ENCODE measurements around the gene LAMTOR4.
A peak's percentile ranks its signal among the peaks of the same experiment; 100 is the strongest.
"Not testable (repeated sequence)": the region's sequence is repeated elsewhere in the genome, so short reads cannot be mapped to it uniquely, and the experiment has no call there.

LAMTOR4 gene

GRCh38 chr7:100127866-100128636 lies 20.7 kb upstream of the LAMTOR4 start:
- peaks cover 19% of the 10 kb centered on the region for H3K27me3 Mint-ChIP-seq
- no peaks in the 10 kb centered on the region for H3K9me3 Mint-ChIP-seq
- H3K36me3 Mint-ChIP-seq (ENCODE audit: low read depth), result peaks cover 13% of the 10 kb centered on the region
- peak overlapping the region; percentile 98 for H3K4me3 Mint-ChIP-seq
- peaks cover 45% of the 10 kb centered on the region for H3K4me1 Mint-ChIP-seq (ENCODE audit: low read depth)
- H3K27ac Mint-ChIP-seq, result peak overlapping the region; percentile 99
- intact Hi-C loops (cut with micrococcal nuclease), result loop anchor here (1.0 to 2.0 kb wide), 3 partner anchors 9 to 47 kb away; partner anchors contain the start of genes AP4M1, CNPY4, MCM7 and TAF6

DNA sequence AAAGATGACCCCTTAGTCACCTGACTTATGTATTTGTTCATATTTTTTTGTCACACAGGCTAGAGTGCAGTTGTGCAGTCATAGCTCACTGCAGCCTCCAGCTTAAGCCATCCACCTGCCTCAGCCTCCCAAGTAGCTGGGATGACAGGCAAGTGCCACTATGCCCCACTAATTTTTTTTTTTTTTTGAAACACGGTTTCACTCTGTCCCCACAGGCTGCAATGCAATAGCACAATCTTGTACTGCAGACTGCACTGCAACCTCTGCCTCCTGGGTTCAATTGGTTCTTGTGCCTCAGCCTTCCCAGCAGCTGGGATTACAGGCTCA lies 20.1 kb upstream of the LAMTOR4 start:
- Mint-ChIP-seq H3K4me3 (no peak overlapping the region), H3K36me3 (ENCODE audit: low read depth) (peaks cover 11% of the 10 kb centered on the region), H3K27me3 (peaks cover 19% of the 10 kb centered on the region), H3K4me1 (ENCODE audit: low read depth) (peaks cover 45% of the 10 kb centered on the region), H3K9me3 (no peaks in the 10 kb centered on the region), H3K27ac (peak overlapping the region; percentile 99)
- intact Hi-C loops (cut with micrococcal nuclease), result no loop called here

DNA sequence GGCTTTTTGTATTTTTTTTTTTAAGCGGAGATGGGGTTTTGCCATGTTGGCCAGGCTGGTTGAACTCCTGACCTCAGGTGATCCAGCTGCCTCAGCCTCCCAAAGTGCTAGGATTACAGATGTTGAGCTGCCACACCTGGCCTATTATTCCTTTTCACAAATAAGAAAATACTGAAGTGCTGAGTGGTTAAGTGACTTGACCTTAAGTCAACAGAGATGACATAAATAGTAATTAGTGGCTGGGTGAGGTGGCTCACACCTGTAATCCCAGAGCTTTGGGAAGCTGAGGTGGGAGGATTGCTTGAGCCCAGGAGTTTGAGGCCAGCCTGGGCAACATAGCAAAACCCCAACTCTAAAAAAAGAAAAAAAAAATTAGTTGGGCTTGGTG lies 18.5 kb upstream of the LAMTOR4 start:
- Mint-ChIP-seq H3K27me3 (peaks cover 23% of the 10 kb centered on the region), H3K4me1 (ENCODE audit: low read depth) (peaks cover 34% of the 10 kb centered on the region), H3K36me3 (ENCODE audit: low read depth) (peaks cover 11% of the 10 kb centered on the region)
- intact Hi-C loops (cut with micrococcal nuclease); H3K9me3 Mint-ChIP-seq; H3K27ac Mint-ChIP-seq; H3K4me3 Mint-ChIP-seq: not testable (repeated sequence)

GRCh38 chr7:100130608-100131453 lies 17.9 kb upstream of the LAMTOR4 start:
- peaks cover 11% of the 10 kb centered on the region for H3K36me3 Mint-ChIP-seq (ENCODE audit: low read depth)
- no peak overlapping the region for H3K27ac Mint-ChIP-seq
- H3K9me3 Mint-ChIP-seq, result no peaks in the 10 kb centered on the region
- no peak overlapping the region for H3K4me3 Mint-ChIP-seq
- peaks cover 27% of the 10 kb centered on the region for H3K4me1 Mint-ChIP-seq (ENCODE audit: low read depth)
- intact Hi-C loops (cut with micrococcal nuclease), result no loop called here
- peaks cover 28% of the 10 kb centered on the region for H3K27me3 Mint-ChIP-seq

- H3K27me3 Mint-ChIP-seq, result peaks cover 28% of the 10 kb centered on the region
- H3K36me3 Mint-ChIP-seq (ENCODE audit: low read depth), result peaks cover under 1% of the 10 kb centered on the region
- H3K4me3 Mint-ChIP-seq, result no peak overlapping the region
- intact Hi-C loops (cut with micrococcal nuclease), result loop anchor here (1.0 kb wide), 1 partner anchor 138 kb away; no protein-coding TSS in a partner anchor
- H3K27ac Mint-ChIP-seq, result no peak overlapping the region
- peaks cover 22% of the 10 kb centered on the region for H3K4me1 Mint-ChIP-seq (ENCODE audit: low read depth)
- no peaks in the 10 kb centered on the region for H3K9me3 Mint-ChIP-seq
Measured at GRCh38 chr7:100132126-100132525, 16.6 kb upstream of the LAMTOR4 start.

- Mint-ChIP-seq H3K9me3 (no peaks in the 10 kb centered on the region), H3K36me3 (ENCODE audit: low read depth) (no peaks in the 10 kb centered on the region), H3K4me1 (ENCODE audit: low read depth) (peaks cover 22% of the 10 kb centered on the region), H3K27me3 (peaks cover 28% of the 10 kb centered on the region), H3K27ac (no peak overlapping the region), H3K4me3 (no peak overlapping the region)
- intact Hi-C loops (cut with micrococcal nuclease), result loop anchor here (1.0 kb wide), 2 partner anchors 85 to 138 kb away; no protein-coding TSS in a partner anchor
Measured at GRCh38 chr7:100132697-100133151, 16.0 kb upstream of the LAMTOR4 start.

DNA sequence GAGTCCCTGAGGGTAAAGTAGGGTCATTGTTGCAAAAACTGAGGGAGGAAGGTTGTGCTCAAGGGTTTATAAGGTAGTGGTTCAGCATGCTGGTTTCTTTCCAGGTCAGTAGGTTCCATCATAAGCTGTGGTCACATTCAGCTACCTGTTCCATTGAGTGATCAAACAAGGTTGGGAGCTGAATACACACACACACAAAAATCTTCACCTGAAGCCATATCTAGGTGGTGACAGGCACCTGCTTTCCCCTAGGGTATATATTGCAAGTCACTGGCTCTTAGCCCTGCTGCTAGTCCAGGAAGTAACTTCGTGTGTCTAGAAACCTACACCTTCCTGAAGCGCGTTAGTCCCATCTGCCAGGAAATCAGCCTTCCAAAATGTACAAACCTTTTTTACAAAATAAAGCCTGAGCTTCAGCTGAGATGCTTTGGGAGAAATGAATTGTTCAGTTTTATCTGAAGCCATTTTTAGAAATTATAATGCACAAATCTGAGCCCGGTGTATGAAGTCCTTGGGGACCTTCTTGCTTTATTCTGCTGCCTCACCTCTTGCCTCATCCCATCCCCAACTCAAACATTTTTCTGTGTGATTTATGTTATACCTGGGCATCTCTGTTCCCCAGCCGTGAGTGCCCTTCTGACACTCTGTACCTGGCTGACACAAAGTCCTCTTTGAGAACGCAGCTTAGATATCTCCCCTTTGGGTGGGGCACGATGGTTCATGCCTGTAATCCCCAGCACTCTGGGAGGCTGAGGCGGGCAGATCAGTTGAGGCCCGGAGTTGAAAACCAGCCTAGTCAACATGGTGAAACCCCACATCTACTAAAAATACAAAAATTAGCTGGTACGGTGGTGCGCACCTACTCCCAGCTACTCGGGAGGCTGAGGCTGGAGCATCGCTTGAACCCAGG lies 10.6 kb upstream of the LAMTOR4 start:
- Mint-ChIP-seq H3K27me3 (peaks cover 8% of the 10 kb centered on the region), H3K27ac (no peak overlapping the region)
- intact Hi-C loops (cut with micrococcal nuclease), result no loop called here

DNA sequence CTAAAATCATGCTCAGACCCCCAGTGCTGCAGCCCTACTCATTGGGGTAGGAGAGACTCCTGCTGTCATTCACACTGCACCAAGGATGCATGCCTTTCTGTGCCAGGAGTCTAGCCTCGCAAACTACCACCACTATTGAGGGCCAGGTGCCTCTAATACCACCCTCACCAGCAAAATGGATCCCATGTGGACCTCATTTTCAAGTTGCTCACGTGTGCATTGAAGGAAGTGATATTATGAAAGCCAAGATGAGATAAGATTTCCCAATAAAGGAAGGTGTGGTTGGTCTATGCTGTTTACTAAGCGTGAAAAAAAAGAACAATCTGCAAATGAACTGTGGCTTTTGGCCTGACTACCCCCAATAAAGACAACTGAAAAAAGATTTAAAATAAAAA lies 7.2 kb upstream of the LAMTOR4 start:
- peak overlapping the region; percentile 56 for H3K27ac Mint-ChIP-seq

More for the DNA sequence above, 10.6 kb upstream of the LAMTOR4 start:
- no peaks in the 10 kb centered on the region for H3K9me3 Mint-ChIP-seq
- no peak overlapping the region for H3K4me3 Mint-ChIP-seq
- peaks cover 25% of the 10 kb centered on the region for H3K4me1 Mint-ChIP-seq (ENCODE audit: low read depth)
- H3K36me3 Mint-ChIP-seq (ENCODE audit: low read depth), result no peaks in the 10 kb centered on the region

GRCh38 chr7:100142461-100142860 lies 6.3 kb upstream of the LAMTOR4 start:
- Mint-ChIP-seq H3K27ac (no peak overlapping the region), H3K4me3 (no peak overlapping the region), H3K36me3 (ENCODE audit: low read depth) (no peaks in the 10 kb centered on the region), H3K4me1 (ENCODE audit: low read depth) (peaks cover 25% of the 10 kb centered on the region), H3K27me3 (no peaks in the 10 kb centered on the region), H3K9me3 (no peaks in the 10 kb centered on the region)
- intact Hi-C loops (cut with micrococcal nuclease), result no loop called here

More for the DNA sequence above, 7.2 kb upstream of the LAMTOR4 start:
- H3K4me3 Mint-ChIP-seq, result no peak overlapping the region
- H3K27me3 Mint-ChIP-seq, result no peaks in the 10 kb centered on the region
- H3K9me3 Mint-ChIP-seq, result no peaks in the 10 kb centered on the region
- peaks cover 25% of the 10 kb centered on the region for H3K4me1 Mint-ChIP-seq (ENCODE audit: low read depth)
- H3K36me3 Mint-ChIP-seq (ENCODE audit: low read depth), result no peaks in the 10 kb centered on the region
- intact Hi-C loops (cut with micrococcal nuclease), result no loop called here

DNA sequence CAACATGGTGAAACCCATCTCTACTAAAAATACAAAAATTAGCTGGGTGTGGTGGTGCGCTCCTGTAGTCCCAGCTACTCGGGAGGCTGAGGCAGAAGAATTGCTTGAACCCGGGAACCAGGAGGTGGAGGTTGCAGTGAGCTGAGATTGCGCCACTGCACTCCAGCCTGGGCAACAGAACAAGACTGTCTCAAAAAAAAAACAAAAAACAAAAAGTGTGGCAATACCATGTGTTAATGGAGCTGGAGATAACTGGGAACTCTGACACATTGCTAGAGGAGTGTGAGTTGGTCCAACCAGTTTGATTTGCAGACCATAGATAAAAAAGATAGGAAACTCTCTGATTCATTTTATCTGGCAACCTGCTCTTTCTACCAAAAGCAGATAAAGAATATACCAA lies 2.4 kb upstream of the LAMTOR4 start:
- H3K27ac Mint-ChIP-seq; H3K27me3 Mint-ChIP-seq; intact Hi-C loops (cut with micrococcal nuclease); H3K4me3 Mint-ChIP-seq; H3K9me3 Mint-ChIP-seq: not testable (repeated sequence)
- H3K4me1 Mint-ChIP-seq (ENCODE audit: low read depth), result peaks cover 32% of the 10 kb centered on the region
- peaks cover 26% of the 10 kb centered on the region for H3K36me3 Mint-ChIP-seq (ENCODE audit: low read depth)

GRCh38 chr7:100147278-100147677 lies 1.4 kb upstream of the LAMTOR4 start:
- no peak overlapping the region for H3K4me3 Mint-ChIP-seq
- no peak overlapping the region for H3K27ac Mint-ChIP-seq
- H3K4me1 Mint-ChIP-seq (ENCODE audit: low read depth), result peaks cover 36% of the 10 kb centered on the region
- intact Hi-C loops (cut with micrococcal nuclease), result no loop called here
- H3K27me3 Mint-ChIP-seq, result no peaks in the 10 kb centered on the region
- peaks cover 35% of the 10 kb centered on the region for H3K36me3 Mint-ChIP-seq (ENCODE audit: low read depth)
- H3K9me3 Mint-ChIP-seq, result no peaks in the 10 kb centered on the region

DNA sequence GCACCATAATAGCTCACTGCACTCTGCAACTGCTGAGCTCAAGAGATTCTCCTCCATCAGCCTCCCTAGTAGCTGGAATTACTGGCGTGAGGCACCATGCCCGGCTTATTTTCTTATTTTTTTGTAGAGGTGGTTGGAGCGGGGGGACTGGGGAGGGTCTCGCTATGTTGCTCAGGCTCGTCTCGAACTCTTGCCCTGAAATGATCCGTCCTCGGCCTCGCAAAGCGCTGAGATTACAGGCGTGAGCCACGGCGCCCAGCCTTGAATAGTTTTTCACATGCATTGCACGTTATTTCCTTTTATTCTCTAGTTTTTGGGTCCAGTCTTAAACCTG lies 526 bp upstream of the LAMTOR4 start:
- Mint-ChIP-seq H3K4me3 (peak overlapping the region; percentile 99), H3K27ac (peak overlapping the region; percentile 98), H3K4me1 (ENCODE audit: low read depth) (peaks cover 45% of the 10 kb centered on the region), H3K36me3 (ENCODE audit: low read depth) (peaks cover 45% of the 10 kb centered on the region), H3K9me3 (no peaks in the 10 kb centered on the region), H3K27me3 (no peaks in the 10 kb centered on the region)
- intact Hi-C loops (cut with micrococcal nuclease), result loop anchor here (1.0 kb wide), 2 partner anchors 10 to 29 kb away; partner anchors contain the start of genes GPC2, STAG3 and TRAPPC14

- H3K4me3 Mint-ChIP-seq, result peak overlapping the region; percentile 34
- peak overlapping the region; percentile 75 for H3K27ac Mint-ChIP-seq
- H3K9me3 Mint-ChIP-seq, result no peaks in the 10 kb centered on the region
- intact Hi-C loops (cut with micrococcal nuclease), result no loop called here
- peaks cover 86% of the 10 kb centered on the region for H3K4me1 Mint-ChIP-seq (ENCODE audit: low read depth)
- no peaks in the 10 kb centered on the region for H3K27me3 Mint-ChIP-seq
- H3K36me3 Mint-ChIP-seq (ENCODE audit: low read depth), result peaks cover 87% of the 10 kb centered on the region
Measured at GRCh38 chr7:100152404-100152803, 3.7 kb downstream of the LAMTOR4 start.
